Suprapubic skin (tissue), 4 donors: ENCODE measurements around the gene MAD1L1.

Experiments
- POLR2A ChIP-seq, 2 donors: fragments of 450-650 bp; IDR thresholded peaks; one replicate each; pipeline ENCODE4 v1.6.1; 2017; ENCODE audit warnings: antibody characterized with exemption in 2 of 2, mild to moderate bottlenecking in 2 of 2, moderate library complexity in 2 of 2
- POLR2AphosphoS5 ChIP-seq, 3 donors: sonication (generic); formaldehyde crosslinking; IDR thresholded peaks; one replicate each; pipeline ENCODE4 v1.6.1; 2017; ENCODE audit warnings: antibody characterized with exemption in 3 of 3
- TF ChIP-seq, protein P1 (sequence below), 2 donors: fragments of 200-600 bp in 1 of 2; fragments of 450-650 bp in 1 of 2; sonication (generic) in 1 of 2; IDR thresholded peaks; one replicate each; pipeline ENCODE4 v1.5.1; 2016 to 2019; ENCODE audit warnings: antibody characterized with exemption in 2 of 2, mild to moderate bottlenecking in 1 of 2, moderate library complexity in 1 of 2

GRCh38 chr7:1919539-1920265 is 313.0 kb downstream of the MAD1L1 start:
- TF ChIP-seq POLR2AphosphoS5 (IDR thresholded peaks at IDR 0.05) (no peak), POLR2A (IDR thresholded peaks at IDR 0.05) (no peak)
- TF ChIP-seq, protein P1, sequence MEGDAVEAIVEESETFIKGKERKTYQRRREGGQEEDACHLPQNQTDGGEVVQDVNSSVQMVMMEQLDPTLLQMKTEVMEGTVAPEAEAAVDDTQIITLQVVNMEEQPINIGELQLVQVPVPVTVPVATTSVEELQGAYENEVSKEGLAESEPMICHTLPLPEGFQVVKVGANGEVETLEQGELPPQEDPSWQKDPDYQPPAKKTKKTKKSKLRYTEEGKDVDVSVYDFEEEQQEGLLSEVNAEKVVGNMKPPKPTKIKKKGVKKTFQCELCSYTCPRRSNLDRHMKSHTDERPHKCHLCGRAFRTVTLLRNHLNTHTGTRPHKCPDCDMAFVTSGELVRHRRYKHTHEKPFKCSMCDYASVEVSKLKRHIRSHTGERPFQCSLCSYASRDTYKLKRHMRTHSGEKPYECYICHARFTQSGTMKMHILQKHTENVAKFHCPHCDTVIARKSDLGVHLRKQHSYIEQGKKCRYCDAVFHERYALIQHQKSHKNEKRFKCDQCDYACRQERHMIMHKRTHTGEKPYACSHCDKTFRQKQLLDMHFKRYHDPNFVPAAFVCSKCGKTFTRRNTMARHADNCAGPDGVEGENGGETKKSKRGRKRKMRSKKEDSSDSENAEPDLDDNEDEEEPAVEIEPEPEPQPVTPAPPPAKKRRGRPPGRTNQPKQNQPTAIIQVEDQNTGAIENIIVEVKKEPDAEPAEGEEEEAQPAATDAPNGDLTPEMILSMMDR (IDR thresholded peaks at IDR 0.05), result no peak
